Activated CD8-positive, alpha-beta memory T cell treated with anti-CD3 and anti-CD28 coated beads for 36 hours (primary cell): ENCODE measurements around the gene SPTLC2. TPM values are rescaled to one million over a fixed set of nuclear protein-coding genes. Genes with fewer than 3 reads are reported as not detected.
"Not testable (repeated sequence)": the region's sequence is repeated elsewhere in the genome, so short reads cannot be mapped to it uniquely, and the experiment has no call there.

Experiments
- CTCF ChIA-PET: fragments of 350-600 bp; sonication (Branson Sonifier 250); formaldehyde crosslinking; loops from one replicate; lab custom pipeline; 2021; ENCODE audit warnings: antibody characterized with exemption; lab: Charles Lee
- POLR2A ChIA-PET: fragments of 350-600 bp; sonication (Branson Sonifier 250); formaldehyde crosslinking; loops from one replicate; lab custom pipeline; 2021; ENCODE audit warnings: antibody characterized with exemption; lab: Charles Lee
- total RNA-seq, 2 experiments: library from RNA; stranded (reverse); gene quantifications; one replicate each; pipeline ENCODE4 v1.2.3, GENCODE V29; 2021

SPTLC2 gene
- total RNA-seq, result 10 to 100 TPM; 23.4 to 28.7 TPM

DNA sequence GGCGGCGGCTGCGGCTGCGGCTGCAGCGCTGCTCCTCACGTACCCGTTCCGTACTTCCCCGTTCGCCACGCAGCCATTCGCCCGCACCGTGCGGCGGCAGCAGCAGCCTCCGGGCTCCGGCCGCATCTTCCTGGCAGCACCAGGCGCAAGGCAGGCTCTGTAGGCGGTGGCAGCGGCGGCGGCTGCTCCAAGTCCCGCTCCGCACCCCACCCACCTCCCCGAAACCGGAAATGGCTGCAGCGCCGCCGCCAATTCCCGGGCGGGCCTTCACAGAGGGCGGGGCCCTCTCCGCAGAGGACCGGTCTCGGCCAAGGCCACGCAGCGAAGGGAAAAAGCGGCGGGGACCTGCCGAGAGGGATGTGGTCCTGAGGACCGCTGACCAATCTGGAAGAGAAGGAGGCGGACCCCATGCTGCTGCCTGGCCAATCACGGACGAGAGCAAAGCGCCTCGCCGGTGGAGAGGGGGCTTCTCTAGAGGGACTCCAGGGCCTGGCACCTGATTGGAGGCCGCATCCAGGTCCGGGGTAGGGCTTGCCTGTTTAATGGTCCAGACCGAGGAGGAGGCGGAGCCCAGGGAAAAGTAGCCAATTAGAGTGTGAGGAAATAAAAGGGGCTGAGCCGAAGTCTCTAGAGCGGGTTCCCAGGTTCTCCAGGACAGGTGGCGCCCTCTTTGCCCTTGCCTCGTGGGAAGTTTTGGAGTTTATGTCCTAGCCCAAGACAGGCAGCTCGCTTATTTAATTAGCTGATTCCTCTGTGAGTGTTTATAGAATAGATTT lies at the start of gene SPTLC2:
SPTLC2 (minus strand) TSS at position 184 of the 776 bp plus-strand sequence; CDS start at position 126, 58 bp downstream.
- POLR2A ChIA-PET, result interaction anchor here (0.6 kb wide), 1 partner anchor 588 kb away, joined by 3 read pairs; no protein-coding TSS in a partner anchor
- CTCF ChIA-PET, result no interaction called here

DNA sequence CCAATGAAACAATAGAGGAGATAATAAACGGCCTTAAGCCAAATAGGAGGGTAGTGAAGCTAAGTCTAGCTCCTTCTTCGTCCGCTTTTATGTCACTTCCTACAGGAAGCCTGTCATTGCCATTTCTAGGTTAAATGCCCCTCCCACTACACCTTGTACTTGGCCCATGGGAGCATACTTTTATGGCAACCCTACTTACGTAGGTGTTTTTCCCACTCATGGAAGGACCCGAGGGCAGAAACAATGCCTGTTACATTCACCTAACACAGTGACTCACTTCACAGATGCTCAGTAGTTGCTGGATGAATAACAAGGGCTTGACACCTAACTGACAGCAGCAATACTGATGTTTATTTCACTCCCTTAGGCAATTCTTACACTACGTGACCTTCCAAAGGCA lies 46.9 kb upstream of the SPTLC2 start:
- ChIA-PET POLR2A (interaction anchor here (0.6 kb wide), 1 partner anchor 74 kb away, joined by 6 read pairs; no protein-coding TSS in a partner anchor), CTCF (no interaction called here)

GRCh38 chr14:77661562-77661961 lies 45.1 kb upstream of the SPTLC2 start:
- POLR2A ChIA-PET, CTCF ChIA-PET: not testable (repeated sequence)

GRCh38 chr14:77660754-77661153 lies 44.3 kb upstream of the SPTLC2 start:
- ChIA-PET POLR2A (no interaction called here), CTCF (no interaction called here)

DNA sequence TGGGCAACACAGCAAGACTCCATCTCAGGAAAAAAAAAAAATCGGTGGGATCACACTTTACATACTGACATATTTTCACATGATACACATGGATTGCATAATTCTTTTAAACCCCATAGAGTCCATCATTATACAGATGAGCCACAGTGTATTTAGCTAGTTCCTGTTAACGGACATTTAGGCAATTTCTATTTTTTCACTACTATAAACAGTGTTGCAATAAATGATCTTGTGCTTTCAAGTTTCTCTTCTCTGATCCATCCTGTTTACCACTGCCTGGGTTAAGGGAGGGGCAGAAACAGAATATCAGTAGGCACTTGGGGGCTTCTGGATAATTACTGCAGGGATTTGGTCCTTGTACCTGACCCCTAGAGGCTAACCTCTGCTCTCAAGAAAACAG lies 43.4 kb upstream of the SPTLC2 start:
- ChIA-PET POLR2A (no interaction called here), CTCF (no interaction called here)

DNA sequence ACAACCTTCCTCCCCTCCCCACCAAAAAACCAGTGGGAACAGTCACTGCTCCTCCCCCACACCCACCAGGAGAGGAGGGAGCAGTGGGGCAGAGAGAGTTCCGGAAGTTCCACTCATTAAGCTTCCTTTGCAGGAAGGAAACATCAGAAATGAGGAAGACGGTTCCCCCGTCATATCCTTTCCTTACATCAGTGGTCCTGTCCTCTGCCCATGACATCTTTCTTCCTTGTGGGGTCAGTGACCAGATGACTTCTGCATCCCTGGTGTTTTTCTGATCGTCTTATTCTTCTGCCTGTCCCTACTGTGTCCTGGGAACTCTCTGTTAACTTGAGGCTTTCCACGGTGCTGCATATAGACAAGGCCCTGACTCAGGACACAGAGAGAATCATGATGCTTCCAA lies 40.8 kb upstream of the SPTLC2 start:
- ChIA-PET POLR2A (no interaction called here), CTCF (no interaction called here)

- CTCF ChIA-PET, result interaction anchor here (0.9 kb wide), 1 partner anchor 15 kb away, joined by 3 read pairs; no protein-coding TSS in a partner anchor
- POLR2A ChIA-PET, result no interaction called here
Measured at GRCh38 chr14:77654001-77654441, 37.6 kb upstream of the SPTLC2 start.

GRCh38 chr14:77649326-77649725 lies 32.9 kb upstream of the SPTLC2 start:
- ChIA-PET POLR2A (interaction anchor here (0.6 kb wide), 1 partner anchor 831 kb away, joined by 4 read pairs; no protein-coding TSS in a partner anchor), CTCF (no interaction called here)

DNA sequence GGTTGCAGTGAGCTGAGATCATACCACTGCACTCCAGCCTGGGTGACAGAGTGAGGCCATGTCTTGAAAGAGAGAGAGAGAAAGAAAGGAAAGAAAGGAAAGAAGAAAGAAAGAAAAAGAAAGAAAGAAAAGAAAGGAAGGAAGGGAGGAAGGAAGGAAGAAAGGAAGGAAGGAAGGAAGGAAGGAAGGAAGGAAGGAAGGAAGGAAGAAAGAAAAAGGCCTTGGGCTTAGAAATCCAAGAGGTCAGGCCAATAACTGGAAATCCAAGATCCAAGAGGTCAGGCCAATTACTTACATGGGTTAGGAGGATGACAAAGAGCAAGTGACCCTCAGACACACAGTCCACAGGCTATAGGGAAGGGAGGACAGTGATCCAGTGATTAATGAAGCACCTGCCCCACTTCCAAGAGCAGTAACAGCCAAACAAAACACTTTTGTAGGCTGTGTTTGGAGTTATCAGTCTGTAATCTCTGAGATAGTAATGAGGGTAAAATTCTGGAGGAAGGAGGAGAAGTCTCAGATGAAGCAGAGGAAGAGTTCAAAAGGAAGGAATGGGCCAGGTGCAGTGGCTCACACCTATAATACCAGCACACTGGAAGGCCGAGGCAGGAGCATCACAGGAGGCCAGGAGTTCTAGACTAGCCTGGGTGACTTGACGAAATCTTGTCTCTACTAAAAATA lies 32.2 kb upstream of the SPTLC2 start:
- POLR2A ChIA-PET, result no interaction called here
- CTCF ChIA-PET, result no interaction called here

- POLR2A ChIA-PET, result no interaction called here
- CTCF ChIA-PET, result no interaction called here
Measured at GRCh38 chr14:77647853-77648252, 31.4 kb upstream of the SPTLC2 start.

DNA sequence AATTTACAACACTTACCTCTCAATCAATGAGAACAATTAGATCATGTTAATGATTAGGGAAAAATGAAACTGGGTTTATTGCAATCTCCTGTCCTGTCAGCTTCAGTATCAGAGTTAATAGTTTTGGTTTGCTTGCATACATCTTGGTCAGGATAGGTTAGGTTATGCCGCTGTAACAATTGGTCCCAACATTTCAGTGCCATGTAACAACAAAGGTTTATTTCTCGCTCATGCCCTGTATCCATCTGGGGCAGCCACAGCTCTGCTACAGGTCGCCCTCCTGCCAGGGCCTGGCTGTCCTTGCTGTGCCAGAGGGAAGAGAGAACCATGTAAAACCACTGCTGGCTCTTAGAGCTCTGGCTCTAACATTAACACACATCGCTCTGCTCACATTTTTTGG lies 30.5 kb upstream of the SPTLC2 start:
- POLR2A ChIA-PET, result interaction anchor here (0.6 kb wide), 1 partner anchor 12 kb away, joined by 6 read pairs; no protein-coding TSS in a partner anchor
- CTCF ChIA-PET, result no interaction called here

- ChIA-PET POLR2A (no interaction called here), CTCF (no interaction called here)
Measured at GRCh38 chr14:77645520-77646230, 29.2 kb upstream of the SPTLC2 start.

DNA sequence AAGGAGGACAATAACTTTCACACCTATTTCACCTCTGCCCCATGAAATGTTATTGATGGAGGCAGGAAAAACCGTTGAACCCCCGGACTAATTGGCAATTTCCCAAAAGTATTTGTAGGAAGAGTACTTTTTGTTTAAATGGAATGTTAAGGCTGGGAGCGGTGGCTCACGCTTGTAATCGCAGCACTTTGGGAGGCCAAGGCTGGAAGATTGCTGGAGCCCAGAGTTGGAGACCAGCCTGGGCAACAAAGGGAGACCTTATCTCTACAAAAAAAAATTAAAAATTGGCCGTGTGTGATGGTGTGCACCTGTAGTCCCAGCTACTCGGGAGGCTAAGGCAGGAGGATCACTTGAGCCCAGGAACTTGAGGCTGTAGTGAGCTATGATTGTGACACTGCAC lies 26.0 kb upstream of the SPTLC2 start:
- POLR2A ChIA-PET, result no interaction called here
- CTCF ChIA-PET, result no interaction called here

- POLR2A ChIA-PET, result no interaction called here
Measured at GRCh38 chr14:77641534-77642341, 25.3 kb upstream of the SPTLC2 start.

DNA sequence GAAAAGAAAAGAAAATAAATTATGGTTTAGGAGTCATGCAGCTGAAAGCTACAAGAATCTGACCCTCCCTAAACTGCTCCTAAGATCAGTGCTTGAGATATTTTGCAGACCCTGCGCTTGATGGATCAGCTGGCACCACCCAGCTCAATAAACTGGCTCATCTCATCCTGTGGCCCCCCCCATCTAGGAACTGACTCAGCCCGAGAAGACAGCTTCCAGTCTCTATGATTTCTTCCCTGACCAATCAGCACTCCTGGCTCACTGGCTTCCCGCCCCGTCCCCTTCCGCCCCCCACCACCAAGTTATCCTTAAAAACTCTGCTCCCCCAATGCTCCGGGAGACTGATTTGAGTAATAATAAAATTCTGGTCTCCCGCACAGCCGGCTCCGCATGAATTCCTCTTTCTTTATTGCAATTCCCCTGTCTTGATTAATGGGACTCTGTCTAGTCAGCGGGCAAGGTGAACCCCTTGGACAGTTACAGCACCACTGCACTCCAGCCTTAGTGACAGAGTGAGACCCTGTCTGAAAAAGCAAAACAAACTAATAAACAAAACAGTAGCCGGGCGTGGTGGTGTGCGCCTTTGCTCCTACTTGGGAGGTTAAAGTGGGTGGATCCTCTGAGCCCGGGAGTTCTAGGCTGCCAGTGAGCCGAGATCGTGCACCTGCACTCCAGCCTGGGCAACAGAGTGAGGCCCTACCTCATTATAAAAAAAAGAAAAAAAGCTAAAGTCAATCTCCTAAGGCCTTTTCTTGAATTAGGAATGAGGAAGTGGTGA lies 24.5 kb upstream of the SPTLC2 start:
- ChIA-PET CTCF (no interaction called here), POLR2A (interaction anchor here (0.6 kb wide), 1 partner anchor 303 kb away, joined by 15 read pairs; no protein-coding TSS in a partner anchor)

More at GRCh38 chr14:77641534-77642341, 25.3 kb upstream of the SPTLC2 start:
- CTCF ChIA-PET, result no interaction called here

GRCh38 chr14:77638771-77639171 lies 22.3 kb upstream of the SPTLC2 start:
- POLR2A ChIA-PET, result no interaction called here
- CTCF ChIA-PET, result no interaction called here

GRCh38 chr14:77635869-77636268 lies 19.4 kb upstream of the SPTLC2 start:
- CTCF ChIA-PET, POLR2A ChIA-PET: not testable (repeated sequence)

GRCh38 chr14:77635466-77635865 lies 19.0 kb upstream of the SPTLC2 start:
- POLR2A ChIA-PET, CTCF ChIA-PET: not testable (repeated sequence)
